ENCODE data around the gene SLC38A1.
"Not testable (repeated sequence)": the region's sequence is repeated elsewhere in the genome, so short reads cannot be mapped to it uniquely, and the experiment has no call there.

The SLC38A1 gene

GRCh38 chr12:46259071-46259470, 9.8 kb downstream of the SLC38A1 start:
- TF ChIP-seq CTCF (IDR thresholded peaks at IDR 0.05; ENCODE audit: low read depth, low read length) = no peak

GRCh38 chr12:46258129-46258528, 10.7 kb downstream of the SLC38A1 start:
- DNase-seq (ENCODE audit: extremely low read depth, low read depth) = no peak
- no peak for TF ChIP-seq CTCF (IDR thresholded peaks at IDR 0.05; ENCODE audit: low read depth, low read length)

More at GRCh38 chr12:46259071-46259470, 9.8 kb downstream of the SLC38A1 start:
- no peak for DNase-seq (ENCODE audit: extremely low read depth, low read depth)

- TF ChIP-seq CTCF (IDR thresholded peaks at IDR 0.05; ENCODE audit: low read depth, low read length) = no peak
- no peak for DNase-seq (ENCODE audit: extremely low read depth, low read depth)
These were observed 11.9 kb downstream of the SLC38A1 start for GRCh38 chr12:46256942-46257341.

GRCh38 chr12:46253544-46254162, 15.2 kb downstream of the SLC38A1 start:
- no peak for DNase-seq (ENCODE audit: extremely low read depth, low read depth)
- TF ChIP-seq CTCF (IDR thresholded peaks at IDR 0.05; ENCODE audit: low read depth, low read length) = no peak

- not testable (repeated sequence) for DNase-seq (ENCODE audit: extremely low read depth, low read depth)
These were observed 16.8 kb downstream of the SLC38A1 start for GRCh38 chr12:46251994-46252393.

- DNase-seq (ENCODE audit: extremely low read depth, low read depth) = not testable (repeated sequence)
These were observed 18.9 kb downstream of the SLC38A1 start for GRCh38 chr12:46249960-46250359.

GRCh38 chr12:46246021-46246700, 22.7 kb downstream of the SLC38A1 start:
- TF ChIP-seq CTCF (IDR thresholded peaks at IDR 0.05; ENCODE audit: low read depth, low read length) = no peak
- no peak for DNase-seq (ENCODE audit: extremely low read depth, low read depth)

GRCh38 chr12:46244997-46245396, 23.8 kb downstream of the SLC38A1 start:
- no peak for TF ChIP-seq CTCF (IDR thresholded peaks at IDR 0.05; ENCODE audit: low read depth, low read length)
- DNase-seq (ENCODE audit: extremely low read depth, low read depth) = no peak
